Heart left ventricle (tissue), 13 donors: ENCODE results near the gene ACVR1.

Source experiments
- CTCF ChIP-seq, 12 donors: fragments of 200-600 bp; sonication (generic) in 4 of 12; IDR thresholded peaks; one replicate each; pipeline versions ENCODE4 v1.5.0 to v1.8.0; 2018 to 2022; ENCODE audit warnings: antibody characterized with exemption in 12 of 12, mild to moderate bottlenecking in 5 of 12
- POLR2A ChIP-seq, 2 donors: fragments of 450-650 bp; IDR thresholded peaks; one replicate each; pipeline ENCODE4 v1.6.1; 2017; ENCODE audit warnings: antibody characterized with exemption in 2 of 2, mild to moderate bottlenecking in 2 of 2, moderate library complexity in 2 of 2
- donor health status: ischemic (EF 13 %, LVEDD 7.1; RV severe dilation, severe dysfunction).
- donor health status: DM: no; HTN: yes; CAD: no.
- donor health status: DM: no; HTN: no; CAD: no.
- donor health status: ischemic (EF 25% LVEDD 6.9; RV normal size, moderate dysfunction).
- donor health status: ischemic (EF 25% LVEDD 5.7; RV mildly dilated, moderate dysfunction).
- donor health status: ischemic (EF 35%, LVEDD 5.7; RV mildly dilated, moderate dysfunction).
- donor health status: nonischemic (EF 11% LVEDD 7.7; RV severe dilation, severe dysfunction).
- donor health status: DM: yes; HTN: yes; CAD: no.
- donor health status: PGD.
- donor health status: ischemic (EF 29% LVEDD 5.4; RV normal size, mild dysfunction).
- donor health status: nonischemic (EF 23%, LVEDD 6.1; RV moderate dilation, normal function).

GRCh38 chr2:157836531-157836930 is 39.6 kb downstream of the ACVR1 start:
- TF ChIP-seq CTCF (IDR thresholded peaks at IDR 0.05), result no peak
- no peak for TF ChIP-seq POLR2A (IDR thresholded peaks at IDR 0.05)
